ENCODE measurements around the gene ALKBH3. TPM values are rescaled to one million over a fixed set of nuclear protein-coding genes. Genes with fewer than 3 reads are reported as not detected.

Gene ALKBH3
- 31.9 TPM for polyA plus RNA-seq (2013, experiment 1 of 2; ENCODE audit: insufficient read length)
- polyA plus RNA-seq (2013, experiment 2 of 2; ENCODE audit: insufficient read length): 33.2 TPM

DNA sequence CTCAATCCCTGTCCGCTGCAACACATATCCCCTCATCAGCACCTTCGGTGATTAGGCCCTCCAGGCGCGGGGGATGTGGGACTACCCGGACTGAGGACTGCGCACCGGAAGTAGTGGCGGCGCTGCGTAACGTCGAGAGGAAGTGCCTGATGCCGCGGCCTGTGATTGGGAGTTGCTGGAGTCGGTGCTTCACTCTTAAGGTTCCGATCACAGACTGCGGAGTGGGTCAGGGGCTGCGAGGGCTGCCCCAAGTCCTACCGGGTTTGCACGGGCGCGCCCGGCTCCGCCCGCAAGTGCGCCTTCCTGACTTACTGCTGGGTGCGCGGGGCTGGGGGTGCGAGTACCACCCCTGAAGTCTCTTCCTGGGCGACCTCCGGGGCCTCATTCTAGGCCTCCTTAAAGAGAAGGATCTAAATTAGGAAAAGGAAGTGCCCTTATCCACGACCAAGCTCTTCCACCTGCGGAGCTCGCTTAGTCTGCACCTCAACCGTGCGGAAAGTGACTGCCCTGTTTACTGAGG lies at the start of gene ALKBH3:
Gene ALKBH3 (plus strand): TSS at position 192 of the 520 bp plus-strand sequence. CDS start 1,822 bp downstream, outside the sequence.
- peak; percentile 95 for DNase-seq

DNA sequence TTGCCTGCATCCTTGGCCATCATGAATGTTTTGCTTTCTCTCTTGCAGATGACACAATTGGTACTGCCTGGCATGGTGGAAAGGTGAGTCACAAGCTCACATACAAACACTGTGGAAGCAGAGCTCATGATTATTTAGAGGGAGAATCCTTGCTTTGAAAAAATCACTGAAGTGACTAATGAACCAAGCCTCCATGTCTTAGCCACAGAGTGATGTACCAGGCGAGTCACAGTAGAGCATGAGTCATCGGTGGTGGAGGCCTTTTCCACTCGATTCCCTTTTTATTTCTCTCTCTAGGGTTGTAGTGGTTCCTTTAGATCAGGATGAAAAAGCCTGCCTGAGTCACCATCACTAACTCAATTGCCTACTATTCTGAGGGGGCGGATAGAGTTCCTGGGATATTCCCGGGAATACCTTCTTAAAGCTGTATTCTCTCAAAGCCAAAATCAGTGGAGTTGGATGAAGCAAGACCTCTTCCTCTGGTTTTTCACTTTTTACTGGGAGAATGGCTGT lies 49.6 kb upstream of the ALKBH3 start:
- DNase-seq: peak; percentile 99

DNA sequence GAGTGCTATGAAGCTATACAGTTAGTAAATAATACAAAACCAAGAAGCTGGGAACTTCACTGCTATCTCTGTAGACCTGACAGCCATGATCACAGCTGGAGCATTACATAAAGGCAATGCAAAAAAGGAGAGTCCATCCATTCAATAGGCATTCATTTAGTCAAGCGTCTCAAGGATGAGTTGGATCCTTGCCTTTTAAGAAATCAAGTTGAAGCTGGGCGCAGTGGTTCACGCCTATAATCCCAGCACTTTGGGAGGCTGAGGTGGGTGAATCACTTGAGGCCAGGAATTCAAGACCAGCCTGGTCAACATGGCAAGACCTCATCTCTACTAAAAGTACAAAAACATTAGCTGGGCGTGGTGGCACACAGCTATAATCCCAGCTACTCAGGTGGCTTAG lies 48.1 kb upstream of the ALKBH3 start:
- DNase-seq: no peak

DNA sequence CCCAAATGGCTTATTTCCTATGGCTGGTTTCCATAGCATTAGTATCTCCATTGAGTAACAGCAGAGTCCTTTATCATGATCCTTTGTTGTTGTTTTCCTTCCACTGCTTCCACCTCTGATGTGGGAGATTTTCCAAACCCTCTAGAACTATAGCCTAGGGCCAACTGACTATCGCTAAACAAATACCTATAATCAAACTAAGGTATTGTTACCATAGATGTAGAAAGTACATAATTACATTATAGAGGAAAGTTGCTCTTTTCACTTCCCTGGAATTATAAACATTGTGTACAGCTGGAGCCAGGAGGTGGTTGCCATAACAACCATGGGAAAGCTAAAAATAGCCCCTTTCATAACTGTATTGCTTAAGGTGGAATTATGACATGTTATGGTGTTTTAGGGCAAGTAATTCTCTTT lies 47.0 kb upstream of the ALKBH3 start:
- peak; percentile 52 for DNase-seq

- no peak for DNase-seq
These were observed 46.3 kb upstream of the ALKBH3 start for GRCh38 chr11:43834286-43834685.

- DNase-seq: no peak
These were observed 45.5 kb upstream of the ALKBH3 start for GRCh38 chr11:43835104-43835503.

- no peak for DNase-seq
These were observed 42.8 kb upstream of the ALKBH3 start for GRCh38 chr11:43837879-43838278.

DNA sequence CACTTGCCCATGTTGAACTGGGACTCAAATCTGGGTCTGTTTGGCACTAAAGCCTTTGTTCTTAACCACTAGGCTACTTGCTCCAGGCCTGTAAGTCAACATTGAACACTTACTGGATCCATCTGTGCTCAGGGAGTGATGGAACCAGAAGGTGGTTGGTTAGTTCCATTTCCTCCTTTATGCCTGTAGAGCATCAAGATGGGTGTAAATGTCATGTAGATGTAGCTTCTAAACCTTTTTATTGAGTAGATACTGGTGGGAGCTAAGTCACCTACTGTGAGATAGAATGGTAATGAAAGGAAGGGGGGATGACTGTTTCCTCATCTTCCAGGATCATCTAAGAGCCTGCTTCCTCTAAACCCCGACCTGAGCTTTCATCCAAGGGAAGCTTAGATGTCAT lies 38.6 kb upstream of the ALKBH3 start:
- no peak for DNase-seq

GRCh38 chr11:43845816-43846215 lies 34.8 kb upstream of the ALKBH3 start:
- DNase-seq: no peak

GRCh38 chr11:43852057-43852636 lies 28.5 kb upstream of the ALKBH3 start:
- peak; percentile 80 for DNase-seq

- no peak for DNase-seq
These were observed 26.9 kb upstream of the ALKBH3 start for GRCh38 chr11:43853781-43854180.

DNA sequence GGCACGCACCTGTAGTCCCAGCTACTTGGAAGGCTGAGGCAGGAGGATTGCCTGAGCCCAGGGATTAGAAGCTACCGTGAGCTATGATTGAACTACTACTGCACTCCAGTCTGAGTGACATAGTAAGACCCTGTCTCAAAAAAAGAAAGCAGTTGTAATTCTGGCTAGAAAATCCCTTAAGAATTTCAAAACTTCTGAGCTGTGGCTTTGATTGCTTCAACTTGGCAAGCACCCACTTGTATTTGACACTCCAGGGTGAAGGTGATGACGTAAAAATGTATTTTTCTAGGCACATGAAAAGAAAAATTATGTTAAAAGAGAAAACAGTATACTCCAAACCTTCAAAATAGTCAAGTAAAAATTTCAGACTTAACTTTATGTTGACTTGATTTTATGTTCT lies 23.6 kb upstream of the ALKBH3 start:
- no peak for DNase-seq

GRCh38 chr11:43861141-43861540 lies 19.5 kb upstream of the ALKBH3 start:
- DNase-seq: no peak

- DNase-seq: peak; percentile 21
These were observed 14.1 kb upstream of the ALKBH3 start for GRCh38 chr11:43866520-43866919.

DNA sequence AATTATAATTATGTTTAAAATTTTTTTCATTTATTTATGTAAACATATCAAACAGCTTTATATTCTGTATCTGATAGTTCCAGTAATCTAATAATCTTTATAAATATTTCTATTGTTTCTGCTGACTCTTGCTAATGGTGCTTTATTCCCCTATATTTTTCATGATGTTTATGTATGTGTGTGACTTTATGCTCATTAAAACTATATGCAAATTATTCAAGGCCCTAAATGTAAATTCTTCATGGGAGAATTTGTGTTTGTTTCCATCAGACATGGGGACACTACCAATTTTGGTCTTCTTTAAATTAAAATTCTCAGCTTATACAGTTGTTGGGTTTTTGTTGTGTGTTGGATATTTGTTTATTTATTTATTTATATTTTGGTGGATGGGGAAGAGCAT lies 13.7 kb upstream of the ALKBH3 start:
- DNase-seq: no peak

- DNase-seq: peak; percentile 44
These were observed 11.6 kb upstream of the ALKBH3 start for GRCh38 chr11:43868852-43869567.

GRCh38 chr11:43871051-43871450 lies 9.6 kb upstream of the ALKBH3 start:
- DNase-seq: no peak

- no peak for DNase-seq
These were observed 7.6 kb upstream of the ALKBH3 start for GRCh38 chr11:43872995-43873394.

GRCh38 chr11:43874078-43874477 lies 6.6 kb upstream of the ALKBH3 start:
- no peak for DNase-seq

- DNase-seq: no peak
These were observed 5.9 kb upstream of the ALKBH3 start for GRCh38 chr11:43874738-43875137.

- no peak for DNase-seq
These were observed 617 bp upstream of the ALKBH3 start for GRCh38 chr11:43879789-43880639.

- no peak for DNase-seq
These were observed 12.2 kb downstream of the ALKBH3 start for GRCh38 chr11:43892851-43893250.

GRCh38 chr11:43894546-43894945 lies 13.9 kb downstream of the ALKBH3 start:
- no peak for DNase-seq

All from fibroblast of skin of scalp (primary cell).